GM12878 (cell line): ENCODE data around the gene IFNAR2. TPM values are rescaled to one million over a fixed set of nuclear protein-coding genes. Genes with fewer than 3 reads are reported as not detected.

ENCODE experiments used
- FOS ChIP-seq: IDR thresholded peaks from 3 replicates; pipeline ENCODE4 v1.6.1; 2011; ENCODE audit warnings: borderline replicate concordance; ENCODE audit not compliant: insufficient read length; ENCODE audit errors: extremely low read depth
- FOXK2 ChIP-seq: fragments of 450-650 bp; IDR thresholded peaks from 2 replicates; pipeline ENCODE4 v1.6.1; 2017; ENCODE audit warnings: mild to moderate bottlenecking, moderate library complexity
- IKZF1 ChIP-seq: fragments of 450-650 bp; conservative IDR thresholded peaks from 2 replicates; pipeline ENCODE4 v1.6.1; 2017; ENCODE audit warnings: antibody characterized with exemption, mild to moderate bottlenecking
- JUND ChIP-seq: IDR thresholded peaks from 2 replicates; pipeline ENCODE4 v1.6.1; 2012; ENCODE audit warnings: low read depth, mild to moderate bottlenecking, low read length, improper control_type of control experiment, moderate library complexity
- MEF2A ChIP-seq: IDR thresholded peaks from 2 replicates; pipeline ENCODE4 v1.6.1; 2011; ENCODE audit warnings: low read depth, mild to moderate bottlenecking, low read length, moderate library complexity; ENCODE audit not compliant: insufficient read depth
- NFIC ChIP-seq: IDR thresholded peaks from 2 replicates; pipeline ENCODE4 v1.6.1; 2012; ENCODE audit warnings: low read depth, mild to moderate bottlenecking, inconsistent platforms, low read length, moderate library complexity
- NFYA ChIP-seq: IDR thresholded peaks from 2 replicates; pipeline ENCODE4 v1.6.1; 2011; ENCODE audit warnings: low read depth, mild to moderate bottlenecking, low read length, improper control_type of control experiment, borderline replicate concordance
- NKRF ChIP-seq: fragments of 450-650 bp; conservative IDR thresholded peaks from 2 replicates; pipeline ENCODE4 v1.6.1; 2017; ENCODE audit warnings: mild to moderate bottlenecking, moderate library complexity
- NRF1 ChIP-seq: conservative IDR thresholded peaks from 2 replicates; pipeline ENCODE4 v1.6.1; 2011; ENCODE audit warnings: mild to moderate bottlenecking, low read depth, low read length, improper control_type of control experiment
- POU2F2 ChIP-seq: IDR thresholded peaks from 3 replicates; pipeline ENCODE4 v1.6.1; 2011; ENCODE audit warnings: low read depth, mild to moderate bottlenecking, low read length, borderline replicate concordance
- RCOR1 ChIP-seq: conservative IDR thresholded peaks from 2 replicates; pipeline ENCODE4 v1.6.1; 2012; ENCODE audit warnings: low read depth, low read length, improper control_type of control experiment
- STAT1 ChIP-seq: fragments of 450-650 bp; conservative IDR thresholded peaks from 2 replicates; pipeline ENCODE4 v1.6.1; 2014; ENCODE audit warnings: antibody characterized with exemption, mild to moderate bottlenecking
- SUZ12 ChIP-seq: fragments of 200-600 bp; sonication (generic); IDR thresholded peaks from one replicate; pipeline ENCODE4 v1.6.1; 2018; ENCODE audit warnings: antibody characterized with exemption, mild to moderate bottlenecking; ENCODE audit not compliant: unreplicated experiment
- TARDBP ChIP-seq: IDR thresholded peaks from 2 replicates; pipeline ENCODE4 v1.6.1; 2016; ENCODE audit warnings: borderline replicate concordance
- USF1 ChIP-seq: IDR thresholded peaks from 2 replicates; pipeline ENCODE4 v1.6.1; 2011; ENCODE audit warnings: borderline replicate concordance, low read depth, mild to moderate bottlenecking, moderate library complexity, mixed read lengths, low read length; ENCODE audit not compliant: insufficient read depth; ENCODE audit errors: extremely low read length
- WRNIP1 ChIP-seq: IDR thresholded peaks from 2 replicates; pipeline ENCODE4 v1.6.1; 2011; ENCODE audit warnings: low read depth, low read length, improper control_type of control experiment, borderline replicate concordance
- ZBTB4 ChIP-seq: fragments of 450-650 bp; formaldehyde crosslinking; IDR thresholded peaks from 2 replicates; pipeline ENCODE4 v1.4.0; 2022; ENCODE audit warnings: mild to moderate bottlenecking, moderate library complexity
- polyA plus RNA-seq, 11 experiments: library from polyadenylated mRNA; depleted of rRNA in 4 of 11; unstranded in 6 of 11; stranded (reverse) in 5 of 11; fragments of >200 nt; fragmentation: Nextera tagmentation in 4 of 11; fragmentation: Illumina TruSeq in 1 of 11; extraction: Ambion mirVana in 4 of 11; extraction: Trizol in 1 of 11; gene quantifications; 1 replicate in 1 of 11; 2 replicates in 10 of 11; pipeline versions ENCODE4 v1.2.1 to v1.2.3, GENCODE V29; 2011 to 2016; ENCODE audit warnings: inconsistent platforms in 2 of 11, missing spikeins in 2 of 11, low read depth in 1 of 11
- total RNA-seq, 4 experiments: library from RNA; depleted of rRNA in 3 of 4; stranded (reverse); fragments of >200 nt in 3 of 4; fragmentation: Illumina TruSeq in 1 of 4; extraction: Trizol in 1 of 4; gene quantifications; 2 replicates each; pipeline versions ENCODE4 v1.2.1 to v1.2.3, GENCODE V29; 2013 to 2021
- TF ChIP-seq, protein P1 (sequence below): fragments of 450-650 bp; formaldehyde crosslinking; IDR thresholded peaks from 2 replicates; pipeline ENCODE4 v1.4.0; 2020; ENCODE audit warnings: mild to moderate bottlenecking, moderate library complexity

Gene IFNAR2
- total and polyA plus RNA-seq, 10 of the 15 experiments (the other 5 are each of a cell fraction or from before 2014, with no cell fraction given): 8.5 to 99.7 (median 58.1) TPM

GRCh38 chr21:33268737-33269441 is 39.2 kb downstream of the IFNAR2 start (continued):
- TF ChIP-seq FOXK2: no peak
- TF ChIP-seq NKRF: no peak
- no peak for TF ChIP-seq ZBTB4 (CRISPR knock-in tag)
- TF ChIP-seq RCOR1: no peak
- TF ChIP-seq WRNIP1: 0 out of 2 replicates have a peak, but pooled peaks have one; percentile 19
- no peak for TF ChIP-seq SUZ12
- TF ChIP-seq NFYA: no peak
- no peak for TF ChIP-seq JUND
- TF ChIP-seq USF1: no peak
- TF ChIP-seq NRF1: no peak
- TF ChIP-seq IKZF1: peak; percentile 47
- no peak for TF ChIP-seq TARDBP
- TF ChIP-seq NFIC: peak; percentile 81
- TF ChIP-seq FOS: no peak
- TF ChIP-seq, protein P1, sequence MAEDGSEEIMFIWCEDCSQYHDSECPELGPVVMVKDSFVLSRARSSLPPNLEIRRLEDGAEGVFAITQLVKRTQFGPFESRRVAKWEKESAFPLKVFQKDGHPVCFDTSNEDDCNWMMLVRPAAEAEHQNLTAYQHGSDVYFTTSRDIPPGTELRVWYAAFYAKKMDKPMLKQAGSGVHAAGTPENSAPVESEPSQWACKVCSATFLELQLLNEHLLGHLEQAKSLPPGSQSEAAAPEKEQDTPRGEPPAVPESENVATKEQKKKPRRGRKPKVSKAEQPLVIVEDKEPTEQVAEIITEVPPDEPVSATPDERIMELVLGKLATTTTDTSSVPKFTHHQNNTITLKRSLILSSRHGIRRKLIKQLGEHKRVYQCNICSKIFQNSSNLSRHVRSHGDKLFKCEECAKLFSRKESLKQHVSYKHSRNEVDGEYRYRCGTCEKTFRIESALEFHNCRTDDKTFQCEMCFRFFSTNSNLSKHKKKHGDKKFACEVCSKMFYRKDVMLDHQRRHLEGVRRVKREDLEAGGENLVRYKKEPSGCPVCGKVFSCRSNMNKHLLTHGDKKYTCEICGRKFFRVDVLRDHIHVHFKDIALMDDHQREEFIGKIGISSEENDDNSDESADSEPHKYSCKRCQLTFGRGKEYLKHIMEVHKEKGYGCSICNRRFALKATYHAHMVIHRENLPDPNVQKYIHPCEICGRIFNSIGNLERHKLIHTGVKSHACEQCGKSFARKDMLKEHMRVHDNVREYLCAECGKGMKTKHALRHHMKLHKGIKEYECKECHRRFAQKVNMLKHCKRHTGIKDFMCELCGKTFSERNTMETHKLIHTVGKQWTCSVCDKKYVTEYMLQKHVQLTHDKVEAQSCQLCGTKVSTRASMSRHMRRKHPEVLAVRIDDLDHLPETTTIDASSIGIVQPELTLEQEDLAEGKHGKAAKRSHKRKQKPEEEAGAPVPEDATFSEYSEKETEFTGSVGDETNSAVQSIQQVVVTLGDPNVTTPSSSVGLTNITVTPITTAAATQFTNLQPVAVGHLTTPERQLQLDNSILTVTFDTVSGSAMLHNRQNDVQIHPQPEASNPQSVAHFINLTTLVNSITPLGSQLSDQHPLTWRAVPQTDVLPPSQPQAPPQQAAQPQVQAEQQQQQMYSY (CRISPR knock-in tag): 0 out of 2 replicates have a peak, but pooled peaks have one; percentile 24
- peak; percentile 97; the same call in 2 of the 3 replicates for TF ChIP-seq POU2F2
- no peak for TF ChIP-seq STAT1
- TF ChIP-seq MEF2A: 0 out of 2 replicates have a peak, but pooled peaks have one; percentile 59
